Testis (tissue), 2 donors: ENCODE data around the gene SLC39A12.

ENCODE experiments used
- CTCF ChIP-seq, 3 experiments: fragments of 450-650 bp in 2 of 3; fragments of 200-600 bp in 1 of 3; sonication (generic) in 1 of 3; IDR thresholded peaks; one replicate each; pipeline ENCODE4 v1.5.1; 2016 to 2019; ENCODE audit warnings: antibody characterized with exemption in 3 of 3, mild to moderate bottlenecking in 2 of 3, moderate library complexity in 1 of 3
- POLR2A ChIP-seq: fragments of 450-650 bp; IDR thresholded peaks from one replicate; pipeline ENCODE4 v1.6.1; 2017; ENCODE audit warnings: antibody characterized with exemption, mild to moderate bottlenecking, moderate library complexity

DNA sequence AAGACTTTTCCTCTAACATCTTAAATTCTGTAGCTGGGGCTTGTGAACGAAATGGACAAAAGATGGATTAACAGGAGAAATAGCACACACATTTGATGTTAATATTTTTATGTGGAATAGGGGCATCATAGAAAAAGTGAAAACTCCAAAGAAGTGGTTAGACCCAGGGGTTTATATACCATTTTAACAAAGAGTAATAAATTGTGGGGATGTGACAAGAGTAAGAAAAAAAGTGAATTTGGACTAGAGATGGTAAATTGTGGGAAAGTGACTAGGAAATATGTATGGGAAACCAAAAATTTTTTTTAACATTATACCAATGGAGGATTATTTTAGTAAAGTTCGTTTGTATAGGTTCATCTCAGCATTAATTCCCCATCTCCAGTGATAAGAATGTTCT, 8.2 kb downstream of the SLC39A12 start:
- no peak for TF ChIP-seq CTCF (IDR thresholded peaks at IDR 0.05)
- TF ChIP-seq POLR2A: no peak
